Measurements from ENCODE around the gene PAPPA. TPM values are rescaled to one million over a fixed set of nuclear protein-coding genes. Genes with fewer than 3 reads are reported as not detected.

The PAPPA gene
- total and polyA plus RNA-seq, 2 experiments from 2014 or later: 0.76 to 0.80 TPM

DNA sequence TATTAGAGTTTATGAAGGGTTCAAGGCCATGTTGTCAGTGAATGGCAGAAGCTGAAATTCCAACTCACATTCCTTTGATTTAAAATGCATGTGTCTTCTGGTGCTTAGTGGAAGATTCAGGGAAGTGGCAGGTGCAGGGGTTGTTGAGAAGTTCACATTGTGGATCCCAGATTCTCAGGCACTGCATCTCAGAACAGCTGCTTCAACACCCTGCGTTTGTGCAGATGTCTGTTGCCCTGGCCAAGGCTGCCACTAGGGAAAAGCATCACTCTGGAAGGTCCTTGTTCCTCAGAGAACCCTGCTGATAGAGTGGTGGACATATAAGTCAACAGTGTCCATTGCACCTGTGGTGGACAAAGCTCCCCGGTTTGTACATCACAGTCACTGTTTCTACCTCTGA is 162.7 kb downstream of the PAPPA start:
- H3K4me3 ChIP-seq: no peak overlapping the region
- H3K27me3 ChIP-seq: no peaks in the 10 kb centered on the region
- H3K4me1 ChIP-seq (ENCODE audit: low read depth): peaks cover 26% of the 10 kb centered on the region
- no peak for DNase-seq (ENCODE audit: low read depth in 1 of 2, low spot score in 1 of 2)
- no peaks in the 10 kb centered on the region for H3K36me3 ChIP-seq
- TF ChIP-seq, protein P1, sequence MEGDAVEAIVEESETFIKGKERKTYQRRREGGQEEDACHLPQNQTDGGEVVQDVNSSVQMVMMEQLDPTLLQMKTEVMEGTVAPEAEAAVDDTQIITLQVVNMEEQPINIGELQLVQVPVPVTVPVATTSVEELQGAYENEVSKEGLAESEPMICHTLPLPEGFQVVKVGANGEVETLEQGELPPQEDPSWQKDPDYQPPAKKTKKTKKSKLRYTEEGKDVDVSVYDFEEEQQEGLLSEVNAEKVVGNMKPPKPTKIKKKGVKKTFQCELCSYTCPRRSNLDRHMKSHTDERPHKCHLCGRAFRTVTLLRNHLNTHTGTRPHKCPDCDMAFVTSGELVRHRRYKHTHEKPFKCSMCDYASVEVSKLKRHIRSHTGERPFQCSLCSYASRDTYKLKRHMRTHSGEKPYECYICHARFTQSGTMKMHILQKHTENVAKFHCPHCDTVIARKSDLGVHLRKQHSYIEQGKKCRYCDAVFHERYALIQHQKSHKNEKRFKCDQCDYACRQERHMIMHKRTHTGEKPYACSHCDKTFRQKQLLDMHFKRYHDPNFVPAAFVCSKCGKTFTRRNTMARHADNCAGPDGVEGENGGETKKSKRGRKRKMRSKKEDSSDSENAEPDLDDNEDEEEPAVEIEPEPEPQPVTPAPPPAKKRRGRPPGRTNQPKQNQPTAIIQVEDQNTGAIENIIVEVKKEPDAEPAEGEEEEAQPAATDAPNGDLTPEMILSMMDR (IDR thresholded peaks at IDR 0.05; ENCODE audit: low read depth, low read length): no peak
- H3K9me3 ChIP-seq (ENCODE audit: low read depth): no peaks in the 10 kb centered on the region
- no peak overlapping the region for H3K27ac ChIP-seq

DNA sequence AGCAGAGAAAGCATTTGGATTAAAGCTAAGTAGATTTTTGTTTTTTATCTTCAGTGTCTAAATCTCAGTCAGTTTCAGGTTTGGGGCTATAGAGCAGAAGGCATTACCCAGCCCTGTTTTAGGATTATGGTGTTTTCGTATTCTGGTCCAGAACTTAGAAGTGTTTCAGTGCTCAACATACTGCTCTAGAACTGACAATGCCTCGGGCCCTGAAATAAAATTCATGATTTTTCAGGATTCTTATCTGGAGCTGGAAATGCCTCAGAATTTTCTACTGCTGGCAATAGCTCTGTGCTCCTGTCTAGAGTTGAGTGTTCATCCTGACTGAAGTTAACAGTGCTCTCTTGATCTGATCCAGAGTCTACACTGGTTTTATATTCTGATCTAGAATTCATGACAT is 163.9 kb downstream of the PAPPA start:
- Histone ChIP-seq H3K27ac (no peak overlapping the region), H3K36me3 (no peaks in the 10 kb centered on the region), H3K4me1 (ENCODE audit: low read depth) (peaks cover 27% of the 10 kb centered on the region), H3K27me3 (no peaks in the 10 kb centered on the region), H3K9me3 (ENCODE audit: low read depth) (no peaks in the 10 kb centered on the region), H3K4me3 (no peak overlapping the region)
- TF ChIP-seq, protein P1 (IDR thresholded peaks at IDR 0.05; ENCODE audit: low read depth, low read length): no peak
- no peak for DNase-seq (ENCODE audit: low read depth in 1 of 2, low spot score in 1 of 2)

DNA sequence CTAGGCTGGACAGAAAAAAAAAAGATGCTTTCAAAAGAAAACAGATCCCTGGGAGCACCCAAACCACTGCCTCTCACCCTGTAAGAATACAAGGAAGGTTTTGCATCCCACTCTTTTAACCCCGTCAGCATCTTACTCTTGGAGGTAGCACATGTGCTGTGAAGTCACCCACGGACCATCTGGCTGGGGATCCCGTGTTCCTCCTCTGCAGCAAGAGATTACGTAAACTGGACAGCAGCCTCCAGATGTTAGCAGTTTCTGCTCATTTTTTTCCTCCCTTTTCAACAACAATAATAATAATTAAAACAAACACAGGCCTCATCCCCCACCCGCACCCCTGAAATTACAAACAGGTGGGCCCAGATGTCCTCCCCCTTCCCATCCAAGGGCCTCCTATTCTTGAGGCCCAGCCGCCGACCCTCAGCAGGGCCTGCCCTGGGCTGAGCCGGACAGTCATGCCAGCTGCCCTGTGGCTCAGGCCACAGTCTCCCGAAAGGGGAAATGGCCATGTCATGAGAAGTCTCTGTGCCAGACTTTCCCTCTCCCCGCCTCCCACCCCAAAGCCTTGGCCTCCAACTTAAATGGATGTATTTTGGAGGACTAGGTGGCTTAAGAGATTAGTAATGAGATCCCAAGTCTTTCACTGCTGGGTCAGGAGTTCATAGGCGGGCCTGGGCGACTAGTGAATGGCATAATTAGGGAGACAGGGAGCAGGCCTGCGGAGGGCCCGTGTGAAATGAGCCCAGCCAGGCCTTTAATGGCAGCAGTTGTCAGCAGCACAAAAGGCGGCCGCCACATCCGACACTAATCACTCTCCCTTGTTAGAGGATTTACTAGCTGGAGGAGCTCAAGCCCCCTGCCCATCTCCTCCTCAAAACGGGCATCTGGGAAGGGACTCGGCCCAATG is 165.1 kb downstream of the PAPPA start:
- peak; percentile 56 to 86 for DNase-seq (ENCODE audit: low read depth in 1 of 2, low spot score in 1 of 2)
- Histone ChIP-seq H3K27me3 (no peaks in the 10 kb centered on the region), H3K4me1 (ENCODE audit: low read depth) (peaks cover 37% of the 10 kb centered on the region), H3K27ac (peak overlapping the region; percentile 84), H3K36me3 (no peaks in the 10 kb centered on the region), H3K4me3 (no peak overlapping the region), H3K9me3 (ENCODE audit: low read depth) (no peaks in the 10 kb centered on the region)
- TF ChIP-seq, protein P1 (IDR thresholded peaks at IDR 0.05; ENCODE audit: low read depth, low read length): no peak

DNA sequence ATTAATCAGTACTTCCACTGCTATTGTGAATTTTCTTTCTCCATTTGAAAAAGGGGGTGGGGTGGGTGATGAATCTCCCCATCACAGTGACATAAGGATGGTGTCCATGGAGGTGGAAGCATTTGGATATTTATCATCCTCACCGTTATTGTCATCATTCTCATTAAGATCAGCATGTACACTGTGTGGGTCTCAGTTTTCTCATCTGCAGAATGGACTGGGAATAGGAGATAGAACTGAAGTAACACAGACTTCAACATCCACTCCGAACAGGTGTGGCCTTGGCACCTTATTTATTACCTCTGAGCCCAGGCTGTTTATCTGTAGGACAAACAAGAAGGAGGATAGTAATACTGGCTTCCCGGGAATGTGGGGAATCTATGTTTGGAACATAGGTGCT is 165.9 kb downstream of the PAPPA start:
- H3K4me3 ChIP-seq: no peak overlapping the region
- DNase-seq (ENCODE audit: low read depth in 1 of 2, low spot score in 1 of 2): no peak
- H3K27ac ChIP-seq: peak overlapping the region; percentile 84
- no peaks in the 10 kb centered on the region for H3K27me3 ChIP-seq
- no peaks in the 10 kb centered on the region for H3K9me3 ChIP-seq (ENCODE audit: low read depth)
- TF ChIP-seq, protein P1 (IDR thresholded peaks at IDR 0.05; ENCODE audit: low read depth, low read length): no peak
- H3K4me1 ChIP-seq (ENCODE audit: low read depth): peaks cover 41% of the 10 kb centered on the region
- H3K36me3 ChIP-seq: no peaks in the 10 kb centered on the region

DNA sequence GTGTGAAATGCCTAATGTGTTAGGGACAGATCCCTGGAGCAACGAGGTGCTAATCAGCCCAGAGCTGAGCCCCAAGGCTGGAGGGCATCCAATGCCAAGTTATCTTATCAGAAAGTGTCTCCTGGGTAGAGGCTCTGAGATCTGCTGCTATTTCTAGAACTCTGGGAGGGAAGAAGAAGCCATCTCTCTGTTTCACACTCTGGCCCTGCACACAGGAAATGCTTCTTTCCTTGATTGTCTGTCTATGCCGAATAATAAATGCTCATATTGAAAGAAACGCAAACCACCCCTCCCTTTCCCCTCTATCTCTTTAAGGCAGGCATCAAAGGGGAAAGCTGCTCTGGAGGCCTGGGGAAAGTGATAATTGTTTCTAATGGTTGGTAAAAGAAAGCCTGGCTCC is 166.7 kb downstream of the PAPPA start:
- no peaks in the 10 kb centered on the region for H3K27me3 ChIP-seq
- H3K9me3 ChIP-seq (ENCODE audit: low read depth): no peaks in the 10 kb centered on the region
- peak overlapping the region; percentile 84 for H3K27ac ChIP-seq
- peaks cover 42% of the 10 kb centered on the region for H3K4me1 ChIP-seq (ENCODE audit: low read depth)
- TF ChIP-seq, protein P1 (IDR thresholded peaks at IDR 0.05; ENCODE audit: low read depth, low read length): no peak
- peak; percentile 29 to 38 for DNase-seq (ENCODE audit: low read depth in 1 of 2, low spot score in 1 of 2)
- H3K36me3 ChIP-seq: no peaks in the 10 kb centered on the region
- H3K4me3 ChIP-seq: no peak overlapping the region
